ENCODE data around the gene SLC39A3. TPM values are rescaled to one million over a fixed set of nuclear protein-coding genes. Genes with fewer than 3 reads are reported as not detected.

SLC39A3 gene
- total RNA-seq, 1 experiment from 2014 or later: 32.4 TPM

DNA sequence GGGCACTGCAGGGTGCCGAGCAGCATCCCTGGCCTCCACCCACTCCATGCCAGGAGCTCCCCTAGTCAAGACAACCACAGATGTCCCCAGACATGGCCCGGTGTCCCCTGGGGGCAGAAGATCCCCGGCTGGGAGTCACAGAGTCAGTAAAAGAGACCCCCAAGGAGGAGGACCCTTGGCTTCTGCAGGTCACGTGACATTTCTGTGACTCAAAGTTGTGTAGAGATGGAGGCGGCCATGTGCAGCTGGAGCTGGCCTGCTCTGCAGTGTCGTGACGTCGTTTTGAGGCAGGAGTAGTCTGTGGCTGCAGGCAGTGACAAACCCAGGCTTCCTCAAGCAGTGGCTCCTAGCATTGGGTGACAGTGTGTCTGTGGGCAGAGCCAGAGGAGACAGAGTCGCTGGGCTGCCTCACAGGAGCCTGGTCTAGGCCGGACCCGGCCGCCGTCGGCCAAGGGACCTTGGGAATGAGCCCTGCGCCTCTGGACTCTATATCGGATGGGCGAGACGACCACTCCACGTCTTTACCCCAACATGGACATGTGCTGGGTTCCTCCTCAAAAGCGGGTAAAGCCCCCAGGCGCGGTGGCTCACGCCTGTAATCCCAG is 10.9 kb downstream of the SLC39A3 start:
- no peak overlapping the region for H3K9ac ChIP-seq (ENCODE audit: extremely low read depth, insufficient read length, low read length)
- H3K79me1 ChIP-seq (ENCODE audit: insufficient read depth, low read depth, low read length, poor library complexity, severe bottlenecking): no peaks in the 10 kb centered on the region
- peak overlapping the region in 1 of 3 experiments; percentile 23; a peak in 1 of 7 replicates for H3K27ac Mint-ChIP-seq
- no peaks in the 10 kb centered on the region for H3K27me3 ChIP-seq (ENCODE audit: insufficient read depth, low read length)
- H3K4me3 Mint-ChIP-seq: no peak overlapping the region; a peak in 1 of 5 replicates
- no peaks in the 10 kb centered on the region; the same call in 1 of the 2 replicates for H3K4me1 ChIP-seq (ENCODE audit: insufficient read depth, low read length)
- no peak overlapping the region for H2AK5ac ChIP-seq (ENCODE audit: insufficient read length, low read length)
- H4K20me1 ChIP-seq (ENCODE audit: control insufficient read depth, insufficient read depth, insufficient read length): peaks cover 3% of the 10 kb centered on the region
- H3K14ac ChIP-seq (ENCODE audit: insufficient read depth, low read length): no peak overlapping the region
- no peaks in the 10 kb centered on the region for H3K23me2 ChIP-seq (ENCODE audit: insufficient read length, low read depth, low read length, poor library complexity, severe bottlenecking)
- H3K4me1 Mint-ChIP-seq: peaks cover 3 to 14% of the 10 kb centered on the region in 2 experiments
- H2BK120ac ChIP-seq (ENCODE audit: low read depth, low read length, poor library complexity, severe bottlenecking): no peak overlapping the region
- TF ChIP-seq, protein P1, sequence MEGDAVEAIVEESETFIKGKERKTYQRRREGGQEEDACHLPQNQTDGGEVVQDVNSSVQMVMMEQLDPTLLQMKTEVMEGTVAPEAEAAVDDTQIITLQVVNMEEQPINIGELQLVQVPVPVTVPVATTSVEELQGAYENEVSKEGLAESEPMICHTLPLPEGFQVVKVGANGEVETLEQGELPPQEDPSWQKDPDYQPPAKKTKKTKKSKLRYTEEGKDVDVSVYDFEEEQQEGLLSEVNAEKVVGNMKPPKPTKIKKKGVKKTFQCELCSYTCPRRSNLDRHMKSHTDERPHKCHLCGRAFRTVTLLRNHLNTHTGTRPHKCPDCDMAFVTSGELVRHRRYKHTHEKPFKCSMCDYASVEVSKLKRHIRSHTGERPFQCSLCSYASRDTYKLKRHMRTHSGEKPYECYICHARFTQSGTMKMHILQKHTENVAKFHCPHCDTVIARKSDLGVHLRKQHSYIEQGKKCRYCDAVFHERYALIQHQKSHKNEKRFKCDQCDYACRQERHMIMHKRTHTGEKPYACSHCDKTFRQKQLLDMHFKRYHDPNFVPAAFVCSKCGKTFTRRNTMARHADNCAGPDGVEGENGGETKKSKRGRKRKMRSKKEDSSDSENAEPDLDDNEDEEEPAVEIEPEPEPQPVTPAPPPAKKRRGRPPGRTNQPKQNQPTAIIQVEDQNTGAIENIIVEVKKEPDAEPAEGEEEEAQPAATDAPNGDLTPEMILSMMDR (conservative IDR thresholded peaks at IDR 0.05): no peak
- H2BK15ac ChIP-seq (ENCODE audit: low read depth, low read length): no peak overlapping the region
- H3K27ac ChIP-seq (ENCODE audit: insufficient read length, low read depth, low read length): no peak overlapping the region
- H4K5ac ChIP-seq (ENCODE audit: insufficient read length, low read depth, low read length): no peak overlapping the region
- no peak overlapping the region for H2BK5ac ChIP-seq (ENCODE audit: insufficient read length, low read length)
- H3K4me2 ChIP-seq (ENCODE audit: insufficient read depth, insufficient read length, low read length): no peak overlapping the region
- H3K9me3 ChIP-seq (ENCODE audit: control insufficient read depth, low read depth, low read length): no peaks in the 10 kb centered on the region
- H3K27me3 Mint-ChIP-seq (ENCODE audit: low read depth): peaks cover 33% of the 10 kb centered on the region
- H3T11ph ChIP-seq (ENCODE audit: low read length): no peak overlapping the region
- H2BK12ac ChIP-seq (ENCODE audit: insufficient read length, low read depth, low read length): no peak overlapping the region
- H3K79me2 ChIP-seq (ENCODE audit: insufficient read depth, low read length): no peaks in the 10 kb centered on the region
- no peak overlapping the region for H3K23ac ChIP-seq (ENCODE audit: insufficient read length, low read depth, low read length)
- no CpG with 5 or more reads among the region's 23 CpGs for WGBS (ENCODE audit: extremely low coverage, insufficient read length, low lambda C conversion rate)
- no peak overlapping the region for H4K91ac ChIP-seq (ENCODE audit: insufficient read length, low read depth, low read length)
- no peaks in the 10 kb centered on the region for H3K9me3 Mint-ChIP-seq
- H3K4ac ChIP-seq (ENCODE audit: low read depth, low read length): no peak overlapping the region
- H4K8ac ChIP-seq (replicated peaks; ENCODE audit: insufficient read length, low read depth, low read length): no peak overlapping the region
- no peak overlapping the region for H2BK20ac ChIP-seq (ENCODE audit: low read depth, low read length, poor library complexity, severe bottlenecking)
- H2AFZ ChIP-seq (ENCODE audit: low read length): no peak overlapping the region
- H3K36me3 Mint-ChIP-seq (ENCODE audit: insufficient read depth in 1 of 3, low read depth in 3 of 3): peaks cover under 1 to 7% (median 5%) of the 10 kb centered on the region in 3 experiments; a peak in 5 of 7 replicates
- DNase-seq: no peak
- no peak overlapping the region for H3K18ac ChIP-seq (ENCODE audit: insufficient read length, low read depth, low read length)
- H3K56ac ChIP-seq (ENCODE audit: insufficient read length, low read depth, low read length): no peak overlapping the region
